GM12801 (cell line): ENCODE measurements around the gene CDH1.

Experiments used
- CTCF ChIP-seq: IDR thresholded peaks from one replicate; pipeline ENCODE4 v1.5.1; 2011; ENCODE audit warnings: control low read depth; ENCODE audit not compliant: insufficient read length; ENCODE audit errors: extremely low read depth

The CDH1 gene

DNA sequence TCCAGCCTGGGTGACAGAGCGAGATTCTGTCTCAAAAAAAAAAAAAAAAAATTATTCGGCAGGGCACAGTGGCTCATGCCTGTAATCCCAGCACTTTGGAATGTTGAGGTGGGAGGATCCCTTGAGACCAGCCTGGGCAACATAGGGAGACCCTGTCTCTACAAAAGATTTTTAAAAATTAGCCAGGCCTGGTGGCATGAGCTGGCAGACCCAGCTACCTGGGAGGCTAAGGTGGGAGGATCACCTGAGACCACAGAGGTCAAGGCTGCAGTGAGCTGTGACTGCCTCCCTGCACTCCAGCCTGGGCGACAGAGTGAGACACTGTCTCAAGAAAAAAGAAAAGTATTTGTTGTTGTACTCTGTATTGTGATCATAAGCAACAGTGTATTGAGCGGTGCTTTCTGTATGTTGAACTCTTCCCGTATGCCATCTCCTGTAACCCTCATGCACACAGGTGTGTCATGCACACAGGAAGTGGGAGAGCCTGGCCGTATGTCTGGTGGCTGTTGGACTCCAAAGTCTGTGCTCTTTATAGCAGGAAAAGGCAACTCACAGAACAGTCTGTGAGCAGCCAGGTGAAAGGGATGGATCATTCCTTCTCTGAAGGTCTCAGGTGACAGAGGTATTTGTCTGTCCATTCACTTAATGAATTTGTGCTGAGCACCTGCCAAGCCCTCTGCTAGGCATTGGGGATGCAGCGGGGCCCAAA, 17.1 kb downstream of the CDH1 start:
- no peak for TF ChIP-seq CTCF

DNA sequence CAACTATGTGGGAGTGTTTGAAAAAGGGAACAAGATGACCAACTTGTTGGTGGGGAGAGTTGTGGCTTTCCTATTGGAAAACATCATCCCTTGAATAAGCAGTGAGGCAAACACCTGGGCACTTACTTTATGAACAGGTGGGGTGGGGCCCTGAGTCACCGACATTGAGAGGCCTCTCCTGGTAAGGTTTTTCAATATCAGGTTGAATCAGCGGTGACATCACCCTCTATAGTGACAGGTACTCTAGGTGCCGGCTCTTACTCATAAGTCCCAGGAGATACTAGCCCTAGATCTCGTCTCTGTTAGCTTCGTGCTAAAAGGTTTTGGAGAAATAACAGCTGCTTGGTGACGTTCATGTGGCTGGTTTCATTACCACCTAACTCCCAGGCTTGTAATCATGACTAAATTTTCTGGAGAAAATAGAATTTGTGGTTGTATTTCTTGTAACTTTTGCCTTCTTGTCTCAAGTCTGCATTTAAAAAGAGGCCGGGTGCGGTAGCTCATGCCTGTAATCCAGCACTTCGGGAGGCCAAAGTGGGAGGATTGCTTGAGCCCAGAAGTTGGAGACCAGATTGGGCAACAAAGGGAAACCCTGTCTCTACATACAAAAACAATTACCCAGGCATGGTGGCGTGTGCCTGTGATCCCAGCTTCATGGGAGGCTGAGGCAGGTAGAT, 19.3 kb downstream of the CDH1 start:
- no peak for TF ChIP-seq CTCF

- no peak for TF ChIP-seq CTCF
Observed at GRCh38 chr16:68757625-68757935, 20.5 kb downstream of the CDH1 start.

- no peak for TF ChIP-seq CTCF
Observed at GRCh38 chr16:68759062-68759461, 22.0 kb downstream of the CDH1 start.

DNA sequence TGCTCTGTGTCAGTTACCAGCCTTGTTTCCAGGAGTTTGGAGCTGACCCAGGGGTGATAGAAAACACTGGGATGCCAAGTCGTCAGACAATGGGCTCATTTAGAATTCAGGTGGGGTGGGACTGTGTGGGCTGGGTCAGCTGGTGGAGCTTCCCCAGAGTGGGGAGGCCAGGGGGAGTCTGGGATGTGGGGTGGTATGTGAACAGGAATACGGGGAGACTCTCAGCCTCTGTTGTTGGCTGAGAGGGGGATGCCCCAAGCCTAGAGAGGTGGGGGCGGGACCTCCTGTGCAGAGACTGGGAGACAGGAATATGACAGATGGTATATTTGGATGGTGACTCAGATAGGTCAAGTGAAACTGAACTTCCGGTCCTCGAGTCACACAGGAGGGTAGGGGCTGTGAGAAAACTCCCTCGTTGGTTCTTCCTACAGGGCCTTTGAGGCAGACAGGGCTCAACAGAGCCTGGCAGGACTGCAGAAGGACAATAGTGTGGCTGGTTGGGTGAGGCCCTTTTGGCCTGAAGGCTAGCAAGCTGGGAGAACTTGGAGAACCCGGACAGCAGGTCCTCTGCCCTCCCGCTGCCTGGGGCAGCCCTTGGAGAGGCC, 23.7 kb downstream of the CDH1 start:
- no peak for TF ChIP-seq CTCF

DNA sequence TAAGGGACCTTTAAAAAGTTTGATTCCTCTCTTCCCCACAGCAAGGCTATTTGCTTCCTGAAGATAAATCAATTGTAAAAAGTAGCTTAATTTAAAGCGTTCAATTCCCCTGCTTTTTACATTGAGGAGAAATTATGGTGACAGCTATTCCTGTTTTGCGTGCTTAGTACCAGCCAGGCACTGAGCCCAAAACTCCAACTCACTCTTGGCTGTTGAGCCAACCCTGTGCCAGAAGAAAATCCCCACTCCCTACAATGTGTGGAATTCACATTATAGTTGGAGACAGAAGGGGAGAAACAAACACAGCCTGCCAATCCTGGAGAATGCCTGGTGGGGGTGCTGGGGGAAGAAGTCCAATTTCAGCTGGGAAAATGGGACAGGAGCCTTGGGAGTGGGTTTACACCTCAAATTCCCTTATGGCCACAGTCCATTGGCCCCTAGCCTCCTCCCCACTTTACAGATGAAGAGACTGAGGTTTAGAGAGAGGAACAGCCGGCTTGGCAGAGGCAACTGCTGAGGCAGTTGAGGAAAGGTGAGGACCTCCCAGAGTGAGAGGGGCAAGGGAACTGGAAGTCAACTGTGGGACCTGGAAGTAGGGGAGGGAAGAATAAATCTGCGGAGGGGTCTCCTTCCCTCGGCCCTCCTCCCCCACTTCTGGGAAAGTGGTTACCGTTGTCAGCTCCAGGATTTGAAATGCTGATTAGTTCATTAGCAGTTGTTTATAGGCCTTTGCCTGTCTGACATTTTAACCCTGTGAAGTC, 26.1 kb downstream of the CDH1 start:
- no peak for TF ChIP-seq CTCF

DNA sequence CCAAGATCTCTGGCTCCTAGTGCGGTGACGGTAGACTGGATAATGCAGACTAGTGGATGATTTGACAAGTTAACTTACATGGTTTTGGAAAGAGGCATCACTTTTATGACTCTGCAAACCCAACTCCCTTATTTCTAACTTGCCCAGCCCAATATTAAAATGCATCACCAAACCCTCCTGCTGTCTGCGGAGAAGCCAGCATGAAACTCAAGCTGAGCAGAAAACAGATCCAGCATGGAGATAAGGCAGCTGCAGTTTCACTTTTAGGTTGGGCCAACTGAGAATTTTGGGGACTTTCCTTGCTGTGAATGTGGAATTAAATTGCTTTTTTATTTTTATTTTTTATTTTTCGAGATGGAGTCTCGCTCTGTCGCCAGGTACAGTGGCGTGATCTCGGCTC, 27.8 kb downstream of the CDH1 start:
- no peak for TF ChIP-seq CTCF
